HEK293 (cell line): ENCODE measurements around the gene PRRC2B.
A peak's percentile ranks its signal among the peaks of the same experiment; 100 is the strongest.

ENCODE experiments used
- CTCF ChIA-PET: fragments of 350-600 bp; formaldehyde crosslinking; extraction: SDS; loops from one replicate; lab custom pipeline; 2021; ENCODE audit warnings: antibody characterized with exemption; lab: Yijun Ruan, JAX
- POLR2A ChIA-PET: fragments of 300-600 bp; formaldehyde crosslinking; extraction: SDS; loops from one replicate; lab custom pipeline; 2020; ENCODE audit warnings: antibody characterized with exemption, inconsistent platforms; lab: Yijun Ruan, JAX
- H3K27ac ChIP-seq: fragments of 200-500 bp; sonication (Bioruptor generic); 2 replicates; pipeline ENCODE4 v1.5.1; 2014; ENCODE audit warnings: low read depth, low read length, control low read depth, inconsistent platforms; ENCODE audit errors: extremely low read depth
- H3K36me3 ChIP-seq, 2 experiments: fragments of 200-500 bp in 1 of 2; sonication (Bioruptor generic) in 1 of 2; 1 replicate in 1 of 2; 2 replicates in 1 of 2; pipeline ENCODE4 v1.5.1; 2014 to 2017; ENCODE audit warnings: inconsistent platforms in 2 of 2, low read length in 2 of 2; ENCODE audit not compliant: control insufficient read depth in 2 of 2, insufficient read depth in 1 of 2
- H3K4me1 ChIP-seq: fragments of 200-500 bp; sonication (Bioruptor generic); 2 replicates; pipeline ENCODE4 v1.5.1; 2014; ENCODE audit warnings: mild to moderate bottlenecking, low read length, inconsistent platforms; ENCODE audit not compliant: control insufficient read depth, insufficient read depth
- H3K4me3 ChIP-seq: 2 replicates; pipeline ENCODE4 v1.5.1; 2011; ENCODE audit warnings: low read depth, mild to moderate bottlenecking, control low read depth, low read length, moderate library complexity
- H3K9me3 ChIP-seq: fragments of 200-500 bp; sonication (Bioruptor generic); 2 replicates; pipeline ENCODE4 v1.5.1; 2014; ENCODE audit warnings: low read depth, low read length, inconsistent platforms; ENCODE audit not compliant: control insufficient read depth, insufficient read depth
- EGR2 ChIP-seq: fragments of 450-650 bp; formaldehyde crosslinking; IDR thresholded peaks from 2 replicates; pipeline ENCODE4 v1.5.1; 2016; ENCODE audit warnings: low read depth, missing biosample characterization, missing genetic modification characterization
- KLF1 ChIP-seq: fragments of 450-650 bp; formaldehyde crosslinking; IDR thresholded peaks from 2 replicates; pipeline ENCODE4 v1.5.1; 2016; ENCODE audit warnings: missing biosample characterization, missing genetic modification characterization
- MZF1 ChIP-seq: fragments of 450-650 bp; formaldehyde crosslinking; IDR thresholded peaks from 2 replicates; pipeline ENCODE4 v1.5.1; 2017; ENCODE audit warnings: missing biosample characterization, missing genetic modification characterization, borderline replicate concordance
- OSR2 ChIP-seq: fragments of 450-650 bp; formaldehyde crosslinking; IDR thresholded peaks from 2 replicates; pipeline ENCODE4 v1.5.1; 2016; ENCODE audit warnings: missing biosample characterization, missing genetic modification characterization
- PRDM4 ChIP-seq: fragments of 450-650 bp; formaldehyde crosslinking; IDR thresholded peaks from 2 replicates; pipeline ENCODE4 v1.5.1; 2017; ENCODE audit warnings: missing biosample characterization, missing genetic modification characterization
- WT1 ChIP-seq: fragments of 450-650 bp; formaldehyde crosslinking; IDR thresholded peaks from 2 replicates; pipeline ENCODE4 v1.5.1; 2016; ENCODE audit warnings: missing biosample characterization, missing genetic modification characterization
- ZBTB10 ChIP-seq: fragments of 450-650 bp; formaldehyde crosslinking; IDR thresholded peaks from 2 replicates; pipeline ENCODE4 v1.5.1; 2016; ENCODE audit warnings: missing biosample characterization, missing genetic modification characterization
- ZBTB8A ChIP-seq: fragments of 450-650 bp; formaldehyde crosslinking; IDR thresholded peaks from 2 replicates; pipeline ENCODE4 v1.5.1; 2016; ENCODE audit warnings: missing biosample characterization, missing genetic modification characterization
- ZFHX2 ChIP-seq: fragments of 450-650 bp; formaldehyde crosslinking; conservative IDR thresholded peaks from 2 replicates; pipeline ENCODE4 v1.5.1; 2016; ENCODE audit warnings: missing biosample characterization, missing genetic modification characterization
- ZNF391 ChIP-seq: fragments of 450-650 bp; formaldehyde crosslinking; IDR thresholded peaks from 2 replicates; pipeline ENCODE4 v1.5.1; 2016; ENCODE audit warnings: low read depth, missing biosample characterization, missing genetic modification characterization, borderline replicate concordance
- ZNF398 ChIP-seq: fragments of 450-650 bp; formaldehyde crosslinking; IDR thresholded peaks from 2 replicates; pipeline ENCODE4 v1.5.1; 2017; ENCODE audit warnings: missing biosample characterization, missing genetic modification characterization
- ZNF571 ChIP-seq: fragments of 450-650 bp; formaldehyde crosslinking; IDR thresholded peaks from 2 replicates; pipeline ENCODE4 v1.5.0; 2017; ENCODE audit warnings: missing biosample characterization, missing genetic modification characterization
- ZNF600 ChIP-seq: fragments of 450-650 bp; formaldehyde crosslinking; IDR thresholded peaks from 2 replicates; pipeline ENCODE4 v1.5.1; 2016; ENCODE audit warnings: missing biosample characterization, missing genetic modification characterization
- ZNF654 ChIP-seq: fragments of 450-650 bp; formaldehyde crosslinking; IDR thresholded peaks from 2 replicates; pipeline ENCODE4 v1.5.1; 2016; ENCODE audit warnings: low read depth, missing biosample characterization, missing genetic modification characterization
- ZNF664 ChIP-seq: fragments of 450-650 bp; formaldehyde crosslinking; IDR thresholded peaks from 2 replicates; pipeline ENCODE4 v1.5.1; 2016; ENCODE audit warnings: missing biosample characterization, missing genetic modification characterization
- ZNF704 ChIP-seq: fragments of 450-650 bp; formaldehyde crosslinking; IDR thresholded peaks from 2 replicates; pipeline ENCODE4 v1.5.1; 2016; ENCODE audit warnings: missing biosample characterization, missing genetic modification characterization
- ZNF837 ChIP-seq: fragments of 450-650 bp; formaldehyde crosslinking; IDR thresholded peaks from 2 replicates; pipeline ENCODE4 v1.5.1; 2016; ENCODE audit warnings: missing biosample characterization, missing genetic modification characterization
- TF ChIP-seq, protein P1 (sequence below): fragments of 450-650 bp; formaldehyde crosslinking; IDR thresholded peaks from 2 replicates; pipeline ENCODE4 v1.5.1; 2016; ENCODE audit warnings: missing biosample characterization, missing genetic modification characterization
- TF ChIP-seq, protein P2 (sequence below): fragments of 450-650 bp; formaldehyde crosslinking; IDR thresholded peaks from 2 replicates; pipeline ENCODE4 v1.5.1; 2016; ENCODE audit warnings: missing biosample characterization, missing genetic modification characterization
- TF ChIP-seq, protein P3 (sequence below): fragments of 450-650 bp; formaldehyde crosslinking; IDR thresholded peaks from 2 replicates; pipeline ENCODE4 v1.5.1; 2016; ENCODE audit warnings: missing biosample characterization, missing genetic modification characterization

PRRC2B gene

DNA sequence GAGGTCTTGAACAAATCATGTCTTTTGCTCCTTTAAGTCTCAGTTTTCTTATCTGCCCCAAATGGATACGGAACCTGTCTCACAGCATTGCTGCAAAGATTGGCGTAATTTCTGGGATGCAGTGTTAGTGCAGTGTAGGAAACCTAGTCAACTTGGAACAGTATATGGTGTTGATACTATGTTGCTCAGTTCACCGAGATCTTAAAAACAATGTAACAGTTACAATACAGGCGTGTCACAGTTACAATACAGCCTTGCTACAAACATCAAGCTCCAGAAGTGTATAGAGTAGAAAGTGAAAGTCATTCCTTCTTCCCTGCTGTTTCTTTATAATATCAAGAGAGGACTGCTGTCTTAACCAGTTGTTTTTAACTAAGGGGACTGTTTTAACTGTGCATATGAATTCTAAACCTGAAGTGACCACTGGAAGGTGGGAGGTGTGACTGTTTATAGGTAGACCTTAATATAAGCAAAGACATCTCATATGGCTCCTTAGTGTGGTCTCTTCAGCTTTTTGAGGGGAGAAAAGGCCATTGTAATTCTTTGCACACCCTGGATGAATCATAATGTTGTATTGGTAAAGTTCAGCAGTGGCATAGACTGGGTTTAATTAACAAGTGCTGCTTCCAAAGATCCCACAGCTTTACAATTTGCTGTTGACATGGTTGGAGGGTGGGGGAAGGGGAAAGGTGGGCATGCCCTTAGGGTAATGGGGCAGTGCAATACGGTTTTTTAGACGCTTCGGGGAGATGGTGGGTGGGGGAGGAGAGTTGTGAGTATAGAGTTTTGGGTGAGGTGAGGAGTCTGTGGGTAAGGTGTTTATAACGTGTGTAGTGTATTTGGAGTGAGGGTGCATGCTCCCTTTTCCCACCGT, 12.9 kb downstream of the PRRC2B start:
- Histone ChIP-seq H3K4me1 (peaks cover 66% of the 10 kb centered on the region), H3K36me3 (no peaks in the 10 kb centered on the region; a peak in 1 of 3 replicates), H3K9me3 (no peaks in the 10 kb centered on the region), H3K27ac (peak overlapping the region; percentile 47), H3K4me3 (no peak overlapping the region)
- ChIA-PET CTCF (interaction anchor here (0.7 to 2.8 kb wide), 15 partner anchors 9 to 348 kb away, joined by 3 to 23 read pairs (median 4); no protein-coding TSS in a partner anchor), POLR2A (interaction anchor here (1.3 to 3.0 kb wide), 5 partner anchors 10 to 34 kb away, joined by 3 to 24 read pairs (median 8); no protein-coding TSS in a partner anchor)
- TF ChIP-seq ZNF398 (tag by site-specific recombination) (0 out of 2 replicates have a peak, but pooled peaks have one; percentile 24), ZNF704 (tag by site-specific recombination) (no peak), OSR2 (peak; percentile 11; the same call in 1 of the 2 replicates), ZBTB8A (tag by site-specific recombination) (no peak), ZNF600 (tag by site-specific recombination) (peak; percentile 92; the same call in 1 of the 2 replicates), ZBTB10 (tag by site-specific recombination) (peak; percentile 19; the same call in 1 of the 2 replicates), PRDM4 (tag by site-specific recombination) (no peak), WT1 (tag by site-specific recombination) (no peak), ZNF664 (tag by site-specific recombination) (0 out of 2 replicates have a peak, but pooled peaks have one; percentile 55), ZNF391 (tag by site-specific recombination) (peak; percentile 30; the same call in 1 of the 2 replicates), EGR2 (tag by site-specific recombination) (peak; percentile 59; the same call in 1 of the 2 replicates), ZNF837 (tag by site-specific recombination) (no peak), MZF1 (no peak), KLF1 (tag by site-specific recombination) (peak; percentile 40; the same call in 1 of the 2 replicates), ZNF654 (tag by site-specific recombination) (no peak), ZFHX2 (0 out of 2 replicates have a peak, but pooled peaks have one; percentile 18), ZNF571 (no peak)
- TF ChIP-seq, protein P1, sequence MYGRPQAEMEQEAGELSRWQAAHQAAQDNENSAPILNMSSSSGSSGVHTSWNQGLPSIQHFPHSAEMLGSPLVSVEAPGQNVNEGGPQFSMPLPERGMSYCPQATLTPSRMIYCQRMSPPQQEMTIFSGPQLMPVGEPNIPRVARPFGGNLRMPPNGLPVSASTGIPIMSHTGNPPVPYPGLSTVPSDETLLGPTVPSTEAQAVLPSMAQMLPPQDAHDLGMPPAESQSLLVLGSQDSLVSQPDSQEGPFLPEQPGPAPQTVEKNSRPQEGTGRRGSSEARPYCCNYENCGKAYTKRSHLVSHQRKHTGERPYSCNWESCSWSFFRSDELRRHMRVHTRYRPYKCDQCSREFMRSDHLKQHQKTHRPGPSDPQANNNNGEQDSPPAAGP = 0 out of 2 replicates have a peak, but pooled peaks have one; percentile 17
- TF ChIP-seq, protein P2, sequence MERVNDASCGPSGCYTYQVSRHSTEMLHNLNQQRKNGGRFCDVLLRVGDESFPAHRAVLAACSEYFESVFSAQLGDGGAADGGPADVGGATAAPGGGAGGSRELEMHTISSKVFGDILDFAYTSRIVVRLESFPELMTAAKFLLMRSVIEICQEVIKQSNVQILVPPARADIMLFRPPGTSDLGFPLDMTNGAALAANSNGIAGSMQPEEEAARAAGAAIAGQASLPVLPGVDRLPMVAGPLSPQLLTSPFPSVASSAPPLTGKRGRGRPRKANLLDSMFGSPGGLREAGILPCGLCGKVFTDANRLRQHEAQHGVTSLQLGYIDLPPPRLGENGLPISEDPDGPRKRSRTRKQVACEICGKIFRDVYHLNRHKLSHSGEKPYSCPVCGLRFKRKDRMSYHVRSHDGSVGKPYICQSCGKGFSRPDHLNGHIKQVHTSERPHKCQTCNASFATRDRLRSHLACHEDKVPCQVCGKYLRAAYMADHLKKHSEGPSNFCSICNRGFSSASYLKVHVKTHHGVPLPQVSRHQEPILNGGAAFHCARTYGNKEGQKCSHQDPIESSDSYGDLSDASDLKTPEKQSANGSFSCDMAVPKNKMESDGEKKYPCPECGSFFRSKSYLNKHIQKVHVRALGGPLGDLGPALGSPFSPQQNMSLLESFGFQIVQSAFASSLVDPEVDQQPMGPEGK (tag by site-specific recombination) = peak; percentile 43
- TF ChIP-seq, protein P3, sequence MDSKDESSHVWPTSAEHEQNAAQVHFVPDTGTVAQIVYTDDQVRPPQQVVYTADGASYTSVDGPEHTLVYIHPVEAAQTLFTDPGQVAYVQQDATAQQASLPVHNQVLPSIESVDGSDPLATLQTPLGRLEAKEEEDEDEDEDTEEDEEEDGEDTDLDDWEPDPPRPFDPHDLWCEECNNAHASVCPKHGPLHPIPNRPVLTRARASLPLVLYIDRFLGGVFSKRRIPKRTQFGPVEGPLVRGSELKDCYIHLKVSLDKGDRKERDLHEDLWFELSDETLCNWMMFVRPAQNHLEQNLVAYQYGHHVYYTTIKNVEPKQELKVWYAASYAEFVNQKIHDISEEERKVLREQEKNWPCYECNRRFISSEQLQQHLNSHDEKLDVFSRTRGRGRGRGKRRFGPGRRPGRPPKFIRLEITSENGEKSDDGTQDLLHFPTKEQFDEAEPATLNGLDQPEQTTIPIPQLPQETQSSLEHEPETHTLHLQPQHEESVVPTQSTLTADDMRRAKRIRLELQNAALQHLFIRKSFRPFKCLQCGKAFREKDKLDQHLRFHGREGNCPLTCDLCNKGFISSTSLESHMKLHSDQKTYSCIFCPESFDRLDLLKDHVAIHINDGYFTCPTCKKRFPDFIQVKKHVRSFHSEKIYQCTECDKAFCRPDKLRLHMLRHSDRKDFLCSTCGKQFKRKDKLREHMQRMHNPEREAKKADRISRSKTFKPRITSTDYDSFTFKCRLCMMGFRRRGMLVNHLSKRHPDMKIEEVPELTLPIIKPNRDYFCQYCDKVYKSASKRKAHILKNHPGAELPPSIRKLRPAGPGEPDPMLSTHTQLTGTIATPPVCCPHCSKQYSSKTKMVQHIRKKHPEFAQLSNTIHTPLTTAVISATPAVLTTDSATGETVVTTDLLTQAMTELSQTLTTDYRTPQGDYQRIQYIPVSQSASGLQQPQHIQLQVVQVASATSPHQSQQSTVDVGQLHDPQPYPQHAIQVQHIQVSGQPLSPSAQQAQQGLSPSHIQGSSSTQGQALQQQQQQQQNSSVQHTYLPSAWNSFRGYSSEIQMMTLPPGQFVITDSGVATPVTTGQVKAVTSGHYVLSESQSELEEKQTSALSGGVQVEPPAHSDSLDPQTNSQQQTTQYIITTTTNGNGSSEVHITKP (tag by site-specific recombination) = peak; percentile 58
